Heart left ventricle (tissue), 13 donors: ENCODE data around the gene MPHOSPH10.

Experiments used
- POLR2A ChIP-seq, 2 donors: fragments of 450-650 bp; IDR thresholded peaks; one replicate each; pipeline ENCODE4 v1.6.1; 2017; ENCODE audit warnings: antibody characterized with exemption in 2 of 2, mild to moderate bottlenecking in 2 of 2, moderate library complexity in 2 of 2
- TF ChIP-seq, protein P1 (sequence below), 12 donors: fragments of 200-600 bp; sonication (generic) in 4 of 12; IDR thresholded peaks; one replicate each; pipeline versions ENCODE4 v1.5.0 to v1.8.0; 2018 to 2022; ENCODE audit warnings: antibody characterized with exemption in 12 of 12, mild to moderate bottlenecking in 5 of 12
- donor health status: ischemic (EF 13 %, LVEDD 7.1; RV severe dilation, severe dysfunction).
- donor health status: DM: no; HTN: yes; CAD: no.
- donor health status: DM: no; HTN: no; CAD: no.
- donor health status: ischemic (EF 25% LVEDD 6.9; RV normal size, moderate dysfunction).
- donor health status: ischemic (EF 25% LVEDD 5.7; RV mildly dilated, moderate dysfunction).
- donor health status: ischemic (EF 35%, LVEDD 5.7; RV mildly dilated, moderate dysfunction).
- donor health status: nonischemic (EF 11% LVEDD 7.7; RV severe dilation, severe dysfunction).
- donor health status: DM: yes; HTN: yes; CAD: no.
- donor health status: PGD.
- donor health status: ischemic (EF 29% LVEDD 5.4; RV normal size, mild dysfunction).
- donor health status: nonischemic (EF 23%, LVEDD 6.1; RV moderate dilation, normal function).

DNA sequence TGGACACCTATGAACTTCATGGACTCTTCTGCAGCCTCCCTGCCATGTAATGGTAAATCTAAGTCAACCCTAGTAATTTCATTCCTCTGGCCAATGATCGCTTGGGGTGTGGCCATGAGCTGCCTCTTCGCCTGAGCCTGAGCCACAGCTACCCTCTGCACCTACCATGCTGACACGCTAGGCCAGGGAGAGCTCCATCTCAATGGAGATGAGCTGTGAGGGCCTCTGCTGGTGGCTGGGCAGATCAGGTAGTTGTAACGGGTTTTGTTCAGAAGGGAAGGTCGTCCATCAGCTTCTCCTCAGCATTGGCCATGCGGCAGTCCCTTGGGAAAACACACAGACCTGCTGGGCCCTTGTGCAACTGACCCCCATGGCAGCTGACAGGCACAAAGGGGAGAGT is 24.4 kb downstream of the MPHOSPH10 start:
- TF ChIP-seq, protein P1, sequence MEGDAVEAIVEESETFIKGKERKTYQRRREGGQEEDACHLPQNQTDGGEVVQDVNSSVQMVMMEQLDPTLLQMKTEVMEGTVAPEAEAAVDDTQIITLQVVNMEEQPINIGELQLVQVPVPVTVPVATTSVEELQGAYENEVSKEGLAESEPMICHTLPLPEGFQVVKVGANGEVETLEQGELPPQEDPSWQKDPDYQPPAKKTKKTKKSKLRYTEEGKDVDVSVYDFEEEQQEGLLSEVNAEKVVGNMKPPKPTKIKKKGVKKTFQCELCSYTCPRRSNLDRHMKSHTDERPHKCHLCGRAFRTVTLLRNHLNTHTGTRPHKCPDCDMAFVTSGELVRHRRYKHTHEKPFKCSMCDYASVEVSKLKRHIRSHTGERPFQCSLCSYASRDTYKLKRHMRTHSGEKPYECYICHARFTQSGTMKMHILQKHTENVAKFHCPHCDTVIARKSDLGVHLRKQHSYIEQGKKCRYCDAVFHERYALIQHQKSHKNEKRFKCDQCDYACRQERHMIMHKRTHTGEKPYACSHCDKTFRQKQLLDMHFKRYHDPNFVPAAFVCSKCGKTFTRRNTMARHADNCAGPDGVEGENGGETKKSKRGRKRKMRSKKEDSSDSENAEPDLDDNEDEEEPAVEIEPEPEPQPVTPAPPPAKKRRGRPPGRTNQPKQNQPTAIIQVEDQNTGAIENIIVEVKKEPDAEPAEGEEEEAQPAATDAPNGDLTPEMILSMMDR (IDR thresholded peaks at IDR 0.05): no peak
- TF ChIP-seq POLR2A (IDR thresholded peaks at IDR 0.05): no peak
